OCI-LY7 (cell line): ENCODE results near the gene OPCML. TPM values are rescaled to one million over a fixed set of nuclear protein-coding genes. Genes with fewer than 3 reads are reported as not detected.

Experiments
- BruUV-seq: library from RNA; stranded (reverse); fragments of 400-500 nt; replicated peaks from 2 replicates; lab custom pipeline; 2021; lab: Mats Ljungman, UMichigan
- CTCF ChIA-PET: fragments of 300-600 bp; sonication (Branson Sonifier 250); formaldehyde crosslinking; loops from one replicate; lab custom pipeline; 2022; ENCODE audit warnings: antibody characterized with exemption; ENCODE audit not compliant: unreplicated experiment; lab: Charles Lee
- POLR2A ChIA-PET: fragments of 300-600 bp; sonication (Branson Sonifier 250); formaldehyde crosslinking; loops from one replicate; lab custom pipeline; 2022; ENCODE audit warnings: antibody characterized with exemption; lab: Charles Lee
- DNase-seq: peaks from one replicate; pipeline ENCODE4 v3.0.0-alpha.2; 2015; ENCODE audit warnings: low spot score
- H2AFZ ChIP-seq: fragments of 200-600 bp; sonication (generic), shearing (Covaris generic); 2 replicates; pipeline ENCODE4 v1.6.1; 2014; ENCODE audit warnings: mild to moderate bottlenecking, antibody characterized with exemption, low read length, moderate library complexity
- H3K27ac ChIP-seq: fragments of 200-600 bp; sonication (generic); 2 replicates; pipeline ENCODE4 v1.5.1; 2014; ENCODE audit warnings: mixed run types, low read depth, mild to moderate bottlenecking, moderate library complexity, low read length, inconsistent platforms; ENCODE audit not compliant: poor library complexity, severe bottlenecking
- H3K36me3 ChIP-seq: fragments of 200-600 bp; sonication (generic); 2 replicates; pipeline ENCODE4 v1.6.1; 2014; ENCODE audit warnings: mild to moderate bottlenecking, antibody characterized with exemption, low read length, moderate library complexity, mixed read lengths; ENCODE audit not compliant: insufficient read depth
- H3K4me1 ChIP-seq: fragments of 200-600 bp; sonication (generic); 2 replicates; pipeline ENCODE4 v1.5.1; 2014; ENCODE audit warnings: mild to moderate bottlenecking, low read length; ENCODE audit not compliant: insufficient read depth, poor library complexity, severe bottlenecking
- H3K4me2 ChIP-seq: fragments of 200-600 bp; sonication (generic); 2 replicates; pipeline ENCODE4 v1.6.1; 2014; ENCODE audit warnings: mild to moderate bottlenecking, low read length
- H3K4me3 ChIP-seq: fragments of 200-600 bp; sonication (generic); 2 replicates; pipeline ENCODE4 v1.5.1; 2014; ENCODE audit warnings: mild to moderate bottlenecking, low read depth, low read length; ENCODE audit not compliant: poor library complexity, severe bottlenecking
- H3K79me2 ChIP-seq: fragments of 200-600 bp; sonication (generic); 2 replicates; pipeline ENCODE4 v1.6.1; 2016; ENCODE audit warnings: low read depth, mild to moderate bottlenecking, low read length, moderate library complexity, mixed read lengths; ENCODE audit not compliant: insufficient read depth
- H3K9me2 ChIP-seq: fragments of 200-600 bp; sonication (generic); 2 replicates; pipeline ENCODE4 v1.6.1; 2016; ENCODE audit warnings: mild to moderate bottlenecking, low read length, mixed read lengths; ENCODE audit not compliant: insufficient read depth
- H3K9me3 ChIP-seq: fragments of 200-600 bp; sonication (generic); 2 replicates; pipeline ENCODE4 v1.6.1; 2014; ENCODE audit warnings: mild to moderate bottlenecking, mixed run types, low read length, mixed read lengths
- H4K20me1 ChIP-seq: fragments of 200-600 bp; sonication (generic); 2 replicates; pipeline ENCODE4 v1.6.1; 2014; ENCODE audit warnings: mild to moderate bottlenecking, antibody characterized with exemption, low read length, moderate library complexity, mixed read lengths; ENCODE audit not compliant: insufficient read depth
- CTCF ChIP-seq: fragments of 200-600 bp; sonication (generic); conservative IDR thresholded peaks from 2 replicates; pipeline ENCODE4 v1.5.1; 2014; ENCODE audit warnings: mild to moderate bottlenecking, antibody characterized with exemption, low read length, moderate library complexity, mixed read lengths
- EZH2phosphoT487 ChIP-seq: fragments of 200-600 bp; sonication (generic); IDR thresholded peaks from 2 replicates; pipeline ENCODE4 v1.6.1; 2018; ENCODE audit warnings: low read depth, borderline replicate concordance, mild to moderate bottlenecking, mixed run types, antibody characterized with exemption, low read length, moderate library complexity, mixed read lengths
- intact Hi-C: fragments of 100-400 bp; cut with micrococcal nuclease; formaldehyde crosslinking; loops from one replicate; pipeline ENCODE4 v1.10.0; 2022; ENCODE audit not compliant: unreplicated experiment
- total RNA-seq, 2 experiments: library from RNA; depleted of rRNA in 1 of 2; stranded (reverse); fragments of >200 nt in 1 of 2; shearing (Covaris generic) in 1 of 2; gene quantifications; 2 replicates each; pipeline ENCODE4 v1.2.3, GENCODE V29; 2014 to 2022

OPCML gene
- total RNA-seq, 2 experiments from 2014 or later = not detected

GRCh38 chr11:133007027-133007584 lies 525.2 kb downstream of the OPCML start:
- BruUV-seq = no TSS peak
- Histone ChIP-seq H2AFZ (no peak overlapping the region), H3K27ac (no peak overlapping the region), H3K9me3 (no peaks in the 10 kb centered on the region), H3K9me2 (no peaks in the 10 kb centered on the region), H4K20me1 (no peaks in the 10 kb centered on the region), H3K79me2 (no peaks in the 10 kb centered on the region), H3K4me3 (no peak overlapping the region), H3K36me3 (no peaks in the 10 kb centered on the region), H3K4me1 (no peaks in the 10 kb centered on the region), H3K4me2 (no peak overlapping the region)
- TF ChIP-seq EZH2phosphoT487 (no peak), CTCF (no peak)
- ChIA-PET CTCF (no interaction called here), POLR2A (interaction anchor here (0.6 kb wide), 1 partner anchor 10 kb away, joined by 3 read pairs; no protein-coding TSS in a partner anchor)
- DNase-seq = no peak
- intact Hi-C loops = no loop called here

GRCh38 chr11:133004369-133004768 lies 527.9 kb downstream of the OPCML start:
- TF ChIP-seq EZH2phosphoT487 (no peak), CTCF (no peak)
- Histone ChIP-seq H4K20me1 (no peaks in the 10 kb centered on the region), H2AFZ (no peak overlapping the region), H3K9me2 (no peaks in the 10 kb centered on the region), H3K4me2 (no peak overlapping the region), H3K36me3 (no peaks in the 10 kb centered on the region), H3K4me3 (no peak overlapping the region), H3K27ac (no peak overlapping the region), H3K79me2 (no peaks in the 10 kb centered on the region), H3K9me3 (no peaks in the 10 kb centered on the region), H3K4me1 (no peaks in the 10 kb centered on the region)
- POLR2A ChIA-PET = no interaction called here
- DNase-seq = no peak
- CTCF ChIA-PET = no interaction called here
- intact Hi-C loops = no loop called here
- no TSS peak for BruUV-seq

- Histone ChIP-seq H3K79me2 (no peaks in the 10 kb centered on the region), H3K4me2 (no peak overlapping the region), H3K36me3 (no peaks in the 10 kb centered on the region), H3K9me2 (no peaks in the 10 kb centered on the region), H4K20me1 (no peaks in the 10 kb centered on the region), H2AFZ (no peak overlapping the region), H3K9me3 (no peaks in the 10 kb centered on the region), H3K4me3 (no peak overlapping the region), H3K27ac (no peak overlapping the region), H3K4me1 (no peaks in the 10 kb centered on the region)
- DNase-seq = no peak
- CTCF ChIA-PET = interaction anchor here (0.5 kb wide), 1 partner anchor 9 kb away, joined by 3 read pairs; no protein-coding TSS in a partner anchor
- intact Hi-C loops = no loop called here
- TF ChIP-seq CTCF = no peak
- TF ChIP-seq EZH2phosphoT487 = no peak
- POLR2A ChIA-PET = no interaction called here
- no TSS peak for BruUV-seq
Measured at GRCh38 chr11:132999516-132999915, 532.8 kb downstream of the OPCML start.
